ENCODE data around the gene POGLUT3. TPM values are rescaled to one million over a fixed set of nuclear protein-coding genes. Genes with fewer than 3 reads are reported as not detected.

POGLUT3 gene
- total and polyA plus RNA-seq, 2 experiments from 2014 or later: 7.6 to 12.2 TPM

- Histone ChIP-seq H3K9me2 (ENCODE audit: insufficient read depth) (no peaks in the 10 kb centered on the region), H3K27me3 (ENCODE audit: insufficient read depth) (no peaks in the 10 kb centered on the region), H3K4me1 (ENCODE audit: insufficient read depth) (no peaks in the 10 kb centered on the region), H3K4me3 (no peak overlapping the region), H3K79me2 (replicated peaks; ENCODE audit: insufficient read depth) (no peaks in the 10 kb centered on the region), H2AFZ (no peak overlapping the region), H3F3A (replicated peaks; ENCODE audit: low read depth) (no peaks in the 10 kb centered on the region), H3K27ac (ENCODE audit: low read depth) (no peak overlapping the region), H4K20me1 (replicated peaks; ENCODE audit: insufficient read depth) (no peaks in the 10 kb centered on the region), H3K4me2 (no peak overlapping the region), H3K36me3 (ENCODE audit: insufficient read depth) (no peaks in the 10 kb centered on the region)
- Mint-ChIP-seq H3K4me1 (peaks cover 17% of the 10 kb centered on the region; the same call in 2 of the 3 replicates), H3K27ac (0 out of 2 replicates have a peak overlapping the region, but pooled peaks have one; percentile 12), H3K36me3 (ENCODE audit: low read depth) (no peaks in the 10 kb centered on the region), H3K9me3 (no peaks in the 10 kb centered on the region), H3K27me3 (ENCODE audit: insufficient read depth, low read depth, poor library complexity) (peaks cover 3% of the 10 kb centered on the region), H3K4me3 (no peak overlapping the region)
- DNase-seq (ENCODE audit: low spot score): no peak
- TF ChIP-seq POLR2AphosphoS5 (IDR thresholded peaks at IDR 0.05; ENCODE audit: low read depth) (no peak), ZNF114 (CRISPR knock-in tag; IDR thresholded peaks at IDR 0.05) (no peak), CREB1 (CRISPR knock-in tag; IDR thresholded peaks at IDR 0.05; ENCODE audit: low read depth) (no peak), EZH2phosphoT487 (IDR thresholded peaks at IDR 0.05; ENCODE audit: unreplicated experiment) (no peak)
- no peak for ATAC-seq
Observed at GRCh38 chr11:108543316-108543964, 45.3 kb upstream of the POGLUT3 start.

DNA sequence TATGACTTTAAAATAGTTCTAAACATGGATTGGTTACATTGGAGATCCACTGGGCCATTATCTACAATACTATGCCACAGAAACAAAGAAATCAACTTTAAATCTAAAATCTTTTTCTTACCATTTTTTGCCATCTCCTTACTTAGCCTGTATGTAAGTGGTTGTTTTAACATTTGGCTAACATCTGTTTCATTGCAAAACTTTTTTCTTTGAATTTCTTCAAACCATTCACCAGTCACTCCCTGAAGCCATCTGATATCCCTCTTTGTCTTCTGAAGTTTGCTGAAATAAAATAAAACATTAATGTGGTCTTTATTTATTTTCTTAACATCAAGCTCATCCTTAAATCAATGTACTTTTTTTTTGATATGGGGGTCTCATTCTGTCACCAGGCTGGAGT lies 43.3 kb upstream of the POGLUT3 start:
- Histone ChIP-seq H3K4me1 (ENCODE audit: insufficient read depth) (no peaks in the 10 kb centered on the region), H3K36me3 (ENCODE audit: insufficient read depth) (no peaks in the 10 kb centered on the region), H3K4me2 (no peak overlapping the region), H2AFZ (no peak overlapping the region), H3K9me2 (ENCODE audit: insufficient read depth) (no peaks in the 10 kb centered on the region), H3K27me3 (ENCODE audit: insufficient read depth) (no peaks in the 10 kb centered on the region), H3K4me3 (no peak overlapping the region), H3K27ac (ENCODE audit: low read depth) (no peak overlapping the region), H3F3A (replicated peaks; ENCODE audit: low read depth) (no peaks in the 10 kb centered on the region), H4K20me1 (replicated peaks; ENCODE audit: insufficient read depth) (no peaks in the 10 kb centered on the region), H3K79me2 (replicated peaks; ENCODE audit: insufficient read depth) (no peaks in the 10 kb centered on the region)
- ATAC-seq (no peak), DNase-seq (ENCODE audit: low spot score) (no peak)
- H3K27me3 Mint-ChIP-seq (ENCODE audit: insufficient read depth, low read depth, poor library complexity): peaks cover 3% of the 10 kb centered on the region
- H3K9me3 Mint-ChIP-seq: no peaks in the 10 kb centered on the region
- H3K27ac Mint-ChIP-seq: no peak overlapping the region
- H3K4me1 Mint-ChIP-seq: peaks cover 19% of the 10 kb centered on the region; the same call in 2 of the 3 replicates
- no peak overlapping the region for H3K4me3 Mint-ChIP-seq
- no peaks in the 10 kb centered on the region for H3K36me3 Mint-ChIP-seq (ENCODE audit: low read depth)
- TF ChIP-seq EZH2 (IDR thresholded peaks at IDR 0.05; ENCODE audit: low read depth, unreplicated experiment): no peak
- TF ChIP-seq ETS1 (IDR thresholded peaks at IDR 0.05): no peak
- TF ChIP-seq ZNF114 (CRISPR knock-in tag; IDR thresholded peaks at IDR 0.05): no peak
- TF ChIP-seq, protein P1, sequence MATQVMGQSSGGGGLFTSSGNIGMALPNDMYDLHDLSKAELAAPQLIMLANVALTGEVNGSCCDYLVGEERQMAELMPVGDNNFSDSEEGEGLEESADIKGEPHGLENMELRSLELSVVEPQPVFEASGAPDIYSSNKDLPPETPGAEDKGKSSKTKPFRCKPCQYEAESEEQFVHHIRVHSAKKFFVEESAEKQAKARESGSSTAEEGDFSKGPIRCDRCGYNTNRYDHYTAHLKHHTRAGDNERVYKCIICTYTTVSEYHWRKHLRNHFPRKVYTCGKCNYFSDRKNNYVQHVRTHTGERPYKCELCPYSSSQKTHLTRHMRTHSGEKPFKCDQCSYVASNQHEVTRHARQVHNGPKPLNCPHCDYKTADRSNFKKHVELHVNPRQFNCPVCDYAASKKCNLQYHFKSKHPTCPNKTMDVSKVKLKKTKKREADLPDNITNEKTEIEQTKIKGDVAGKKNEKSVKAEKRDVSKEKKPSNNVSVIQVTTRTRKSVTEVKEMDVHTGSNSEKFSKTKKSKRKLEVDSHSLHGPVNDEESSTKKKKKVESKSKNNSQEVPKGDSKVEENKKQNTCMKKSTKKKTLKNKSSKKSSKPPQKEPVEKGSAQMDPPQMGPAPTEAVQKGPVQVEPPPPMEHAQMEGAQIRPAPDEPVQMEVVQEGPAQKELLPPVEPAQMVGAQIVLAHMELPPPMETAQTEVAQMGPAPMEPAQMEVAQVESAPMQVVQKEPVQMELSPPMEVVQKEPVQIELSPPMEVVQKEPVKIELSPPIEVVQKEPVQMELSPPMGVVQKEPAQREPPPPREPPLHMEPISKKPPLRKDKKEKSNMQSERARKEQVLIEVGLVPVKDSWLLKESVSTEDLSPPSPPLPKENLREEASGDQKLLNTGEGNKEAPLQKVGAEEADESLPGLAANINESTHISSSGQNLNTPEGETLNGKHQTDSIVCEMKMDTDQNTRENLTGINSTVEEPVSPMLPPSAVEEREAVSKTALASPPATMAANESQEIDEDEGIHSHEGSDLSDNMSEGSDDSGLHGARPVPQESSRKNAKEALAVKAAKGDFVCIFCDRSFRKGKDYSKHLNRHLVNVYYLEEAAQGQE (IDR thresholded peaks at IDR 0.05; ENCODE audit: unreplicated experiment): no peak
- no peak for TF ChIP-seq EZH2phosphoT487 (IDR thresholded peaks at IDR 0.05; ENCODE audit: unreplicated experiment)
- TF ChIP-seq, protein P2, sequence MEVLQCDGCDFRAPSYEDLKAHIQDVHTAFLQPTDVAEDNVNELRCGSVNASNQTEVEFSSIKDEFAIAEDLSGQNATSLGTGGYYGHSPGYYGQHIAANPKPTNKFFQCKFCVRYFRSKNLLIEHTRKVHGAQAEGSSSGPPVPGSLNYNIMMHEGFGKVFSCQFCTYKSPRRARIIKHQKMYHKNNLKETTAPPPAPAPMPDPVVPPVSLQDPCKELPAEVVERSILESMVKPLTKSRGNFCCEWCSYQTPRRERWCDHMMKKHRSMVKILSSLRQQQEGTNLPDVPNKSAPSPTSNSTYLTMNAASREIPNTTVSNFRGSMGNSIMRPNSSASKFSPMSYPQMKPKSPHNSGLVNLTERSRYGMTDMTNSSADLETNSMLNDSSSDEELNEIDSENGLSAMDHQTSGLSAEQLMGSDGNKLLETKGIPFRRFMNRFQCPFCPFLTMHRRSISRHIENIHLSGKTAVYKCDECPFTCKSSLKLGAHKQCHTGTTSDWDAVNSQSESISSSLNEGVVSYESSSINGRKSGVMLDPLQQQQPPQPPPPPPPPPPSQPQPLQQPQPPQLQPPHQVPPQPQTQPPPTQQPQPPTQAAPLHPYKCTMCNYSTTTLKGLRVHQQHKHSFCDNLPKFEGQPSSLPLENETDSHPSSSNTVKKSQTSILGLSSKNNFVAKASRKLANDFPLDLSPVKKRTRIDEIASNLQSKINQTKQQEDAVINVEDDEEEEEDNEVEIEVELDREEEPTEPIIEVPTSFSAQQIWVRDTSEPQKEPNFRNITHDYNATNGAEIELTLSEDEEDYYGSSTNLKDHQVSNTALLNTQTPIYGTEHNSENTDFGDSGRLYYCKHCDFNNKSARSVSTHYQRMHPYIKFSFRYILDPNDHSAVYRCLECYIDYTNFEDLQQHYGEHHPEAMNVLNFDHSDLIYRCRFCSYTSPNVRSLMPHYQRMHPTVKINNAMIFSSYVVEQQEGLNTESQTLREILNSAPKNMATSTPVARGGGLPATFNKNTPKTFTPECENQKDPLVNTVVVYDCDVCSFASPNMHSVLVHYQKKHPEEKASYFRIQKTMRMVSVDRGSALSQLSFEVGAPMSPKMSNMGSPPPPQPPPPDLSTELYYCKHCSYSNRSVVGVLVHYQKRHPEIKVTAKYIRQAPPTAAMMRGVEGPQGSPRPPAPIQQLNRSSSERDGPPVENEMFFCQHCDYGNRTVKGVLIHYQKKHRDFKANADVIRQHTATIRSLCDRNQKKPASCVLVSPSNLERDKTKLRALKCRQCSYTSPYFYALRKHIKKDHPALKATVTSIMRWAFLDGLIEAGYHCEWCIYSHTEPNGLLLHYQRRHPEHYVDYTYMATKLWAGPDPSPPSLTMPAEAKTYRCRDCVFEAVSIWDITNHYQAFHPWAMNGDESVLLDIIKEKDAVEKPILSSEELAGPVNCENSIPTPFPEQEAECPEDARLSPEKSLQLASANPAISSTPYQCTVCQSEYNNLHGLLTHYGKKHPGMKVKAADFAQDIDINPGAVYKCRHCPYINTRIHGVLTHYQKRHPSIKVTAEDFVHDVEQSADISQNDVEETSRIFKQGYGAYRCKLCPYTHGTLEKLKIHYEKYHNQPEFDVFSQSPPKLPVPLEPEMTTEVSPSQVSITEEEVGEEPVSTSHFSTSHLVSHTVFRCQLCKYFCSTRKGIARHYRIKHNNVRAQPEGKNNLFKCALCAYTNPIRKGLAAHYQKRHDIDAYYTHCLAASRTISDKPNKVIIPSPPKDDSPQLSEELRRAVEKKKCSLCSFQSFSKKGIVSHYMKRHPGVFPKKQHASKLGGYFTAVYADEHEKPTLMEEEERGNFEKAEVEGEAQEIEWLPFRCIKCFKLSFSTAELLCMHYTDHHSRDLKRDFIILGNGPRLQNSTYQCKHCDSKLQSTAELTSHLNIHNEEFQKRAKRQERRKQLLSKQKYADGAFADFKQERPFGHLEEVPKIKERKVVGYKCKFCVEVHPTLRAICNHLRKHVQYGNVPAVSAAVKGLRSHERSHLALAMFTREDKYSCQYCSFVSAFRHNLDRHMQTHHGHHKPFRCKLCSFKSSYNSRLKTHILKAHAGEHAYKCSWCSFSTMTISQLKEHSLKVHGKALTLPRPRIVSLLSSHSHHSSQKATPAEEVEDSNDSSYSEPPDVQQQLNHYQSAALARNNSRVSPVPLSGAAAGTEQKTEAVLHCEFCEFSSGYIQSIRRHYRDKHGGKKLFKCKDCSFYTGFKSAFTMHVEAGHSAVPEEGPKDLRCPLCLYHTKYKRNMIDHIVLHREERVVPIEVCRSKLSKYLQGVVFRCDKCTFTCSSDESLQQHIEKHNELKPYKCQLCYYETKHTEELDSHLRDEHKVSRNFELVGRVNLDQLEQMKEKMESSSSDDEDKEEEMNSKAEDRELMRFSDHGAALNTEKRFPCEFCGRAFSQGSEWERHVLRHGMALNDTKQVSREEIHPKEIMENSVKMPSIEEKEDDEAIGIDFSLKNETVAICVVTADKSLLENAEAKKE (CRISPR knock-in tag; IDR thresholded peaks at IDR 0.05): no peak

Measured in GM23338 (cell line).